WI38 (cell line): ENCODE data around the gene DENND2D.

Experiments used
- H3K4me3 ChIP-seq: 2 replicates; pipeline ENCODE4 v1.5.1; 2011; ENCODE audit warnings: low read depth, mild to moderate bottlenecking, control low read depth, low read length
- TF ChIP-seq, protein P1 (sequence below): IDR thresholded peaks from 2 replicates; pipeline ENCODE4 v1.5.1; 2012; ENCODE audit warnings: low read depth, mild to moderate bottlenecking, control low read depth, low read length

DENND2D gene

DNA sequence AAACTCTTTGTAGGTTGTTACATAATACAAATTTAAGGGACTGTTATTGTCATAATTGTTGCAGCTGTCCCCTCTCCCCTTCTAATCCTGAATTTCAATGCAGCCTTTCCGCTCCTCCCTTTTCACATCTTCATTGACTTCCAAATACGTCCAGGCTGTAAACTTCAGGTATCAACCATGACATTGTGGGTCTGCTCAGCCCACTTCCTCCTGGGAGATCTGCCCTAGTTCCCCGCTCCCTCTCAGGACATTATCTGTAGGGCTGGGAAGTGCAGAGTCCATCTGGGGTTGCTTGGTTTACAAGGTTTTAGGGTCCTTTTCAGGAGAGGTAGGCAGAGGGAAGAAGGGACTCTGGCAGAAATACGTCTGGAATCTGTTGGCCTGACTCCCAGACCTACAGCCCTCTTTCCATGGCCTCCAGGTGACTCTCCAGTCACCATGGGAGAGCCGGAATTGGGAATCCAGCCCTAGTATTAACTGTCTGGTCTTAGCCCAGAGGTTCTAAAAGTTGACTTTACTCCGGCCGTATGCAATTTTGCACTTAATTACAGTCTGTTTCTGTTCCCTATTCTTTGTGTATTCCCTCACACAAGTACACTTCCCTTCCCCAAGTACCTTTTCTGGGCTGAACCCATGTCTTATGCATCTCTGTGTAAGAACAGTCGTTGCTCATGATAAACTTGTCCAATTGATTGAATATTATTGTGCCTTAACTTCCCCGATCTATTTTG lies 4.7 kb upstream of the DENND2D start:
- TF ChIP-seq, protein P1, sequence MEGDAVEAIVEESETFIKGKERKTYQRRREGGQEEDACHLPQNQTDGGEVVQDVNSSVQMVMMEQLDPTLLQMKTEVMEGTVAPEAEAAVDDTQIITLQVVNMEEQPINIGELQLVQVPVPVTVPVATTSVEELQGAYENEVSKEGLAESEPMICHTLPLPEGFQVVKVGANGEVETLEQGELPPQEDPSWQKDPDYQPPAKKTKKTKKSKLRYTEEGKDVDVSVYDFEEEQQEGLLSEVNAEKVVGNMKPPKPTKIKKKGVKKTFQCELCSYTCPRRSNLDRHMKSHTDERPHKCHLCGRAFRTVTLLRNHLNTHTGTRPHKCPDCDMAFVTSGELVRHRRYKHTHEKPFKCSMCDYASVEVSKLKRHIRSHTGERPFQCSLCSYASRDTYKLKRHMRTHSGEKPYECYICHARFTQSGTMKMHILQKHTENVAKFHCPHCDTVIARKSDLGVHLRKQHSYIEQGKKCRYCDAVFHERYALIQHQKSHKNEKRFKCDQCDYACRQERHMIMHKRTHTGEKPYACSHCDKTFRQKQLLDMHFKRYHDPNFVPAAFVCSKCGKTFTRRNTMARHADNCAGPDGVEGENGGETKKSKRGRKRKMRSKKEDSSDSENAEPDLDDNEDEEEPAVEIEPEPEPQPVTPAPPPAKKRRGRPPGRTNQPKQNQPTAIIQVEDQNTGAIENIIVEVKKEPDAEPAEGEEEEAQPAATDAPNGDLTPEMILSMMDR = no peak
- H3K4me3 ChIP-seq = no peak overlapping the region

DNA sequence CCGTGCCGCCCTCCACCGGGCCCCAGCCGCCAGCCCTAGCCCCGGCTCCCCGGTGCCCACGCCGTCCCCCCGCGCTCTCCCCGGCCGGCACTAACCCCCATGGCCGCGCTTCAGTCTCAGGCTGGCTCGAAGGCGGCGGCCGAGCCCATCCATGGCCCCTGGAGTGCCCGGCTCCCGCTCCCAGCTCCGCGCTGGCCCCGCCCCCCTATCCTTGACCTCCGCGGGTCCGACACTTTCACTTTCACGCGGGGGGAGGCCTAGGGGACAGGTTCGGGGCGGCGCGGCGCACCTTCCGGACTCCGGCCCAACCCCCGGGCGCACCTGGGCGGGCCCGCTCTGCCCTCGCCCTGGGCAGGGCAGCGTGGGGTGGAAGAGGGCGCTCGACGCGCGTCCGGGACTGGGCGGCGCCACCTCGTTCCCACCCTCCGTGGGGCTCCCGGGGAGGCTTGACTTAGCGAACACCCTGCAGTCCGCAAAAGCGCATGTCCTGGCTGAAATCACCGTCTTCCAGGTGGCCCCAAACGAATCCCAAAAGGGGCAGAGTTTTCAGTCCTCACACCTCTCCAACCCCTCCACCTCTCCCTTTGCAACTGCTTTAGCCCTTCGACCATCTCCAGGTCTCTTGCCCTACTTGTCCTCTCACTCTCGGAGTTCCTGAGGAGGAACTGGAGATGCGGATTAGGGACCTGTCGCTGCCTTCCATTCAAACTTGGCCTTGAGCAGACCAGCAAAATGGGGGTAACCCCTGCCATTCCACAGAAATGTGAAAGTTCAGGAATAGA lies 3.9 kb upstream of the DENND2D start:
- H3K4me3 ChIP-seq = peak overlapping the region; percentile 43
- TF ChIP-seq, protein P1 = no peak

DNA sequence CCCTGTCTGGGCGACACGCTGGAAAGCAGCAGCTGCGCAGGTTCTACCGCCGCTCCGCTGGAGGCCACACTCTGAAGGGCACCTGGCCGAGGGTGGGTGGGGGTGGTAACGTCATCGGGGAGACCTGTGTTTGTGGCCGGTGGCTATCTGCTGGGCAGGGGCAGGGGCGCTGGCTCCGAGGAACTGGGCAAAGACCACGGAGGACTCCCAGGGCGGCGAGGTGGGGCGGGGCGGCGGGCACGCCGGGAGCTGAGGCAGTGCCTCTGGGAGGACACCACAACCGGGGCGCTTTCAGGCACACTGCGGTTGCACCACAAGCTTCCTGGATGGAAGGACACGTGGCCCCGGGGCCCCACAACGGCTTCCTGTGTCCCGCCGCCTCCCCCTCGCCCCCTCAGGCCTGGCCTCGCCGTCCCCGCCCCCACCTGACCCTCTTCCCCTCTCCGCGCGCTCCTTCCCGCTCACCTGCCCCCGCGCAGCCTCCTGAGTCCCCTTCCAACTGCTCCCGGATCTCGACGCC lies 3.3 kb upstream of the DENND2D start:
- TF ChIP-seq, protein P1 = no peak
- H3K4me3 ChIP-seq = peak overlapping the region; percentile 43

DNA sequence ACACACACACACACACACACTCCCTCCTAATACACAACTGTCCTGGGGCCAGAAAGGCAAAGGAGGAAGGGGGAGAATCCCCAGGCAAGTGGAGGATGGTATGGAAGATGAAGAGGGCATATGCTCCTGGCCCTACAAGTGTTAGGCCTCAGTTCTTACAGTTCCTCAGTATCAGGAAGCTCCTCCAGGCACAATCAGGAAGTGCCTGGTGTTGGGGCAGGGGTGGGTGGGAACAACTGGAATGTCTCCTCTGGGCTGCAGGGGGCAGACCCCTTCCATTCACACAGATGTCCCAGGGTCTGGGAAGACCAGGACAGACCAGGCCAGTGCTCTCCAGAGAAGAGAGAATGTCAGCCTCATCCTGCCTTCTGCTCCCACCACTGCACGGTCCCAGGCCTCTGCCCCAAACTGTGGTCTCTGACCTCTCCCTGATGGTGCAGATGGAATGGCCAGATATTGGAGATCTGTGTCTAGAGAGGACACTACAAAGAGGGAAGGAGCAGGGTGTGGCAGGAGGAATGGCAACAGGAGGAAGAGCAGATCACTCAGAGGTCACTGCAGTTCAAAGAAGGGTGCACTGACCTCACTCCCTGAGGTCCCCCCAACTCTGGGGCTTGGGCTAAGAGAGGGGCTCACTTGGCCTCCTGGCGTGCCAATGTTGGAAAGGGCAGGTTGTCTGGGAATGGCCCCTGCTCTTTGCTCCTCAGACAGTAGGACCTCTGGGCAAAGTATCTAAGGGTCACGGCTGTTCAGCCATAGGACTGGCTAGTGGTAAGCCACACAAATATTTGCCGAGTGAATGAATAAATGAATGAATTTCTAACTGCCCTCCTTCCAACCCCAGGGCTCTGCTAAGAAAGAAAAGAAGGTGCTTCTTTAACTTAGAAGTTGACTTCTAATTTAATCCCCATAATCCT lies 2.5 kb upstream of the DENND2D start:
- H3K4me3 ChIP-seq = no peak overlapping the region
- TF ChIP-seq, protein P1 = no peak

DNA sequence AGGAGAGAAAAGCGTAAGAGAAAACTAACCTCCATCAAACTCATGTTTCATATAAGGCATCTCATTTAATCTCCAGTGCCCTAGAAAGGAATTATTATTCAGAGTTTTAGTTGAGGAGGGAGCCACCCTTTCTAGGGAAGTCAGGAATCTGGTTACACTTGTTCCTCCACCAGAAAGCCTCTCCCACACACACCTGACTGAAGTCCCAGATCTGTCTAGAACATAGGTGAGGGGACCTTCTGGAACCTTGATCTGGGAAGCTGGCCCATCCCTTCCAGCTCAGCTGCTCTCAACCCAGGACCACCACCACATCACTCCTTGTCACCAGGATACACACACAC lies 1.9 kb upstream of the DENND2D start:
- H3K4me3 ChIP-seq = no peak overlapping the region
- TF ChIP-seq, protein P1 = no peak

DNA sequence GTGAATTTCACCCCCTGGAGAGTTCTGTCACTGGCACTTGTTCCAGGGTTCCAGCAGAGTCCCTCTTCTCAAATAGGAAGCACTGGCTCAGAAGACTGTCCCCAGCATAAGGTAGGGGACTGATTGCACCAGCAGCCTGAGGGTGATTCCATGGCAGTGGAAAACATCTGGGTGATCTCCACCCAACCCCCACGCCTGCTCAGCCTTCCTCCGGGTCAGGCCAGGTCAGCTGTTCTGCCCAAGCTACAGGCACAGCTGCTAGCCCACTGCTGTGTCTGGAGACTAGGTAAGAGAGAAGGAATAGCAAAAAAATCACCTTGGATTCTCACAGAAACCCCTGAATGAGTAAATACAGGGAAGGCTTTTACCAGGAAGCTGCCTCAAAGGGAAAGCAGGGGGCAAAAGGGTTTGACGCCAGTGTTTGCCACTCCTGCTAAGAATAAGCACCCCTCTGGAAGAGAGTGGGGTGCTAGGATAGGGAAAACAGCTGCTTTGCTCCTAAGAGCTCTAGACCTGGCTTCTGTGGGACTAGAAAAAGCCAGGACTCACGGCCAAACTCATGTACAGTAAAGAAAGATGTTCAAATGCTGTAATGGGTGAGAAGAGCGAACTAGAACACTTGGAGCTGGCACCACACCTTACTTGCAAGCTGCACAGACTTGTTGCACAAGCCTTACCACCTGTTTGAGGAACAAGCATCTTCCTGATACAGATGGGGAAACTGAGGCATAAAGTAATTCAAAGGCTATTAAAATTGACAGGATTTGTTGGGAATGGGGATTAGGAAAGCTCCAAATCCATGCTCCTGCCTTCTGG lies 1.0 kb upstream of the DENND2D start:
- H3K4me3 ChIP-seq = no peak overlapping the region
- TF ChIP-seq, protein P1 = no peak
